ENCODE results near the gene RPA3. TPM values are rescaled to one million over a fixed set of nuclear protein-coding genes. Genes with fewer than 3 reads are reported as not detected.

Gene RPA3
- total RNA-seq, 1 experiment from 2014 or later = 61.4 TPM

- DNase-seq (ENCODE audit: low spot score) = no peak
- TF ChIP-seq EZH2 (IDR thresholded peaks at IDR 0.05; ENCODE audit: borderline replicate concordance, low read depth, low read length, poor library complexity, severe bottlenecking) (no peak), CTCF (conservative IDR thresholded peaks at IDR 0.05; ENCODE audit: low read depth, low read length) (no peak)
Observed at GRCh38 chr7:7709291-7709690, 9.1 kb downstream of the RPA3 start.

GRCh38 chr7:7707806-7708205 lies 10.6 kb downstream of the RPA3 start:
- no peaks in the 10 kb centered on the region for H3K36me3 ChIP-seq (ENCODE audit: insufficient read depth, low read length, poor library complexity, severe bottlenecking)
- H3K4me3 ChIP-seq (ENCODE audit: low read depth, low read length, poor library complexity, severe bottlenecking) = no peak overlapping the region
- POLR2A ChIA-PET (ENCODE audit: low non-redundant PET) = no interaction called here

More at GRCh38 chr7:7709291-7709690, 9.1 kb downstream of the RPA3 start:
- no peaks in the 10 kb centered on the region for H3K9me3 ChIP-seq (ENCODE audit: low read depth, low read length, poor library complexity, severe bottlenecking)
- no peaks in the 10 kb centered on the region for H3K27me3 ChIP-seq (replicated peaks; ENCODE audit: insufficient read depth, low read depth, low read length, poor library complexity)
- no peaks in the 10 kb centered on the region for H3K36me3 ChIP-seq (ENCODE audit: insufficient read depth, low read length, poor library complexity, severe bottlenecking)
- H3K4me3 ChIP-seq (ENCODE audit: low read depth, low read length, poor library complexity, severe bottlenecking) = no peak overlapping the region
- no peak overlapping the region for H3K27ac ChIP-seq (ENCODE audit: low read depth, low read length, poor library complexity, severe bottlenecking)
- ChIA-PET POLR2A (ENCODE audit: low non-redundant PET) (no interaction called here), CTCF (no interaction called here)
- intact Hi-C loops (cut with micrococcal nuclease; ENCODE audit: unreplicated experiment) = no loop called here
- BruUV-seq (replicated peaks) = no TSS peak
- H3K4me1 ChIP-seq (ENCODE audit: insufficient read depth, low read length, poor library complexity, severe bottlenecking) = no peaks in the 10 kb centered on the region

GRCh38 chr7:7707246-7707645 lies 11.2 kb downstream of the RPA3 start:
- BruUV-seq (replicated peaks) = no TSS peak
- H3K27ac ChIP-seq (ENCODE audit: low read depth, low read length, poor library complexity, severe bottlenecking) = no peak overlapping the region

More at GRCh38 chr7:7707806-7708205, 10.6 kb downstream of the RPA3 start:
- Histone ChIP-seq H3K9me3 (ENCODE audit: low read depth, low read length, poor library complexity, severe bottlenecking) (no peaks in the 10 kb centered on the region), H3K27me3 (replicated peaks; ENCODE audit: insufficient read depth, low read depth, low read length, poor library complexity) (no peaks in the 10 kb centered on the region), H3K27ac (ENCODE audit: low read depth, low read length, poor library complexity, severe bottlenecking) (no peak overlapping the region), H3K4me1 (ENCODE audit: insufficient read depth, low read length, poor library complexity, severe bottlenecking) (no peaks in the 10 kb centered on the region)
- DNase-seq (ENCODE audit: low spot score) = no peak
- intact Hi-C loops (cut with micrococcal nuclease; ENCODE audit: unreplicated experiment) = no loop called here
- CTCF ChIA-PET = no interaction called here
- no peak for TF ChIP-seq EZH2 (IDR thresholded peaks at IDR 0.05; ENCODE audit: borderline replicate concordance, low read depth, low read length, poor library complexity, severe bottlenecking)
- TF ChIP-seq CTCF (conservative IDR thresholded peaks at IDR 0.05; ENCODE audit: low read depth, low read length) = no peak
- BruUV-seq (replicated peaks) = no TSS peak

More at GRCh38 chr7:7707246-7707645, 11.2 kb downstream of the RPA3 start:
- Histone ChIP-seq H3K4me3 (ENCODE audit: low read depth, low read length, poor library complexity, severe bottlenecking) (no peak overlapping the region), H3K36me3 (ENCODE audit: insufficient read depth, low read length, poor library complexity, severe bottlenecking) (no peaks in the 10 kb centered on the region), H3K9me3 (ENCODE audit: low read depth, low read length, poor library complexity, severe bottlenecking) (no peaks in the 10 kb centered on the region), H3K4me1 (ENCODE audit: insufficient read depth, low read length, poor library complexity, severe bottlenecking) (no peaks in the 10 kb centered on the region), H3K27me3 (replicated peaks; ENCODE audit: insufficient read depth, low read depth, low read length, poor library complexity) (no peaks in the 10 kb centered on the region)
- TF ChIP-seq CTCF (conservative IDR thresholded peaks at IDR 0.05; ENCODE audit: low read depth, low read length) = no peak
- TF ChIP-seq EZH2 (IDR thresholded peaks at IDR 0.05; ENCODE audit: borderline replicate concordance, low read depth, low read length, poor library complexity, severe bottlenecking) = no peak
- CTCF ChIA-PET = no interaction called here
- no peak for DNase-seq (ENCODE audit: low spot score)
- POLR2A ChIA-PET (ENCODE audit: low non-redundant PET) = no interaction called here
- intact Hi-C loops (cut with micrococcal nuclease; ENCODE audit: unreplicated experiment) = no loop called here
